Measurements from ENCODE around the gene TRNP1. TPM values are rescaled to one million over a fixed set of nuclear protein-coding genes. Genes with fewer than 3 reads are reported as not detected.

The TRNP1 gene
- polyA plus RNA-seq, 1 experiment: 68.9 TPM

- CTCF ChIA-PET: interaction anchor here (0.7 to 9.9 kb wide), 4 partner anchors 34 to 100 kb away, joined by 3 to 109 read pairs (median 86); no protein-coding TSS in a partner anchor
- no peak for DNase-seq (ENCODE audit: low read depth)
- no peaks in the 10 kb centered on the region for H3K27me3 ChIP-seq (ENCODE audit: control insufficient read depth, insufficient read depth, low read length)
- POLR2A ChIA-PET: no interaction called here
- TF ChIP-seq, protein P1, sequence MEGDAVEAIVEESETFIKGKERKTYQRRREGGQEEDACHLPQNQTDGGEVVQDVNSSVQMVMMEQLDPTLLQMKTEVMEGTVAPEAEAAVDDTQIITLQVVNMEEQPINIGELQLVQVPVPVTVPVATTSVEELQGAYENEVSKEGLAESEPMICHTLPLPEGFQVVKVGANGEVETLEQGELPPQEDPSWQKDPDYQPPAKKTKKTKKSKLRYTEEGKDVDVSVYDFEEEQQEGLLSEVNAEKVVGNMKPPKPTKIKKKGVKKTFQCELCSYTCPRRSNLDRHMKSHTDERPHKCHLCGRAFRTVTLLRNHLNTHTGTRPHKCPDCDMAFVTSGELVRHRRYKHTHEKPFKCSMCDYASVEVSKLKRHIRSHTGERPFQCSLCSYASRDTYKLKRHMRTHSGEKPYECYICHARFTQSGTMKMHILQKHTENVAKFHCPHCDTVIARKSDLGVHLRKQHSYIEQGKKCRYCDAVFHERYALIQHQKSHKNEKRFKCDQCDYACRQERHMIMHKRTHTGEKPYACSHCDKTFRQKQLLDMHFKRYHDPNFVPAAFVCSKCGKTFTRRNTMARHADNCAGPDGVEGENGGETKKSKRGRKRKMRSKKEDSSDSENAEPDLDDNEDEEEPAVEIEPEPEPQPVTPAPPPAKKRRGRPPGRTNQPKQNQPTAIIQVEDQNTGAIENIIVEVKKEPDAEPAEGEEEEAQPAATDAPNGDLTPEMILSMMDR (IDR thresholded peaks at IDR 0.05; ENCODE audit: insufficient read depth, low read depth, low read length): no peak
- peaks cover 5% of the 10 kb centered on the region for H3K36me3 ChIP-seq (ENCODE audit: control insufficient read depth, insufficient read depth, low read length)
- H3K4me3 ChIP-seq (ENCODE audit: low read depth, low read length): no peak overlapping the region
Observed at GRCh38 chr1:27000817-27001460, 7.4 kb downstream of the TRNP1 start.

DNA sequence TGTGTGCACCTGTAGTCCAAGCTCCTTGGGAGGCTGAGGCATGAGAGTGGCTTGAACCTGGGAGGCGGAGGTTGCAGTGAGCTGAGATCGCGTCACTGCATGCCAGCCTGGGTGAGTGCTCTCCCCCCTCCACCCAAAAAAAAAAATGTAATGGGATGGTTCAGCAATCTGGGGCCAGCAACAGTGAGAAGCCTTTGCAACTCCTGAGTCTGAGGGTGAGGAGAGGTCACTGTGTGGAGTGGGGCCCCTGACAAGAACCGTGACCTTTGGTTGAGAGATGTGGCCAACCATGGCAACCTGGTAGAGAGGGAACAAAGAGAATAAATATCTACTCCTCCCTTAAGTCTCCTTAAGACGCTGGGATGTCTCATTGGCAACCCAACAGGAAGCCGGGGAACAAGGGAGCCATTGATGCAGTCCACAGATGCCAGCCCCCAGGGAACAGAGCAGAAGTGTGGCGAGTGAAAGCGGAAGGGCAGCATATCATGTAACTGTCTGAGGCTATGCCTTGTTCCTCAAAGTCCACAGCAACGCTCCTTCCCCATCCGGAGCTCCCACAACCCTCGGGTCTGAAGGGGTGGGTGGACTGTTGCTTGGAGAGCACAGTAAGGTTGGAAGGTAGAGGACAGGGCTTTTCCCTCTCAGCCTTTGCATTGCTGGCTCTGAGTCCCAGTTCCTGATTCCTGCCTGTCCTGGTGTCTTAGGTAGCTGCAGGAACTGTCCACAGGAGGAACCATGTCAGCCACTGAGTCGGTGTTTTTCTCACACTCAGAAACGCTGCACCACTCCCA lies 8.3 kb downstream of the TRNP1 start:
- Histone ChIP-seq H3K27me3 (ENCODE audit: control insufficient read depth, insufficient read depth, low read length) (no peaks in the 10 kb centered on the region), H3K36me3 (ENCODE audit: control insufficient read depth, insufficient read depth, low read length) (peaks cover 7% of the 10 kb centered on the region), H3K4me3 (ENCODE audit: low read depth, low read length) (no peak overlapping the region)
- ChIA-PET POLR2A (interaction anchor here (0.7 kb wide), 1 partner anchor 19 kb away, joined by 3 read pairs; no protein-coding TSS in a partner anchor), CTCF (interaction anchor here (1.0 to 9.9 kb wide), 5 partner anchors 35 to 97 kb away, joined by 3 to 109 read pairs (median 74); no protein-coding TSS in a partner anchor)
- TF ChIP-seq, protein P1 (IDR thresholded peaks at IDR 0.05; ENCODE audit: insufficient read depth, low read depth, low read length): no peak
- DNase-seq (ENCODE audit: low read depth): no peak

GRCh38 chr1:27003745-27004470 lies 10.4 kb downstream of the TRNP1 start:
- TF ChIP-seq, protein P1 (IDR thresholded peaks at IDR 0.05; ENCODE audit: insufficient read depth, low read depth, low read length): no peak
- ChIA-PET CTCF (interaction anchor here (0.6 to 1.3 kb wide), 4 partner anchors 36 to 296 kb away, joined by 3 to 5 read pairs (median 4); no protein-coding TSS in a partner anchor), POLR2A (no interaction called here)
- DNase-seq (ENCODE audit: low read depth): no peak
- Histone ChIP-seq H3K27me3 (ENCODE audit: control insufficient read depth, insufficient read depth, low read length) (no peaks in the 10 kb centered on the region), H3K36me3 (ENCODE audit: control insufficient read depth, insufficient read depth, low read length) (peaks cover 7% of the 10 kb centered on the region), H3K4me3 (ENCODE audit: low read depth, low read length) (no peak overlapping the region)

DNA sequence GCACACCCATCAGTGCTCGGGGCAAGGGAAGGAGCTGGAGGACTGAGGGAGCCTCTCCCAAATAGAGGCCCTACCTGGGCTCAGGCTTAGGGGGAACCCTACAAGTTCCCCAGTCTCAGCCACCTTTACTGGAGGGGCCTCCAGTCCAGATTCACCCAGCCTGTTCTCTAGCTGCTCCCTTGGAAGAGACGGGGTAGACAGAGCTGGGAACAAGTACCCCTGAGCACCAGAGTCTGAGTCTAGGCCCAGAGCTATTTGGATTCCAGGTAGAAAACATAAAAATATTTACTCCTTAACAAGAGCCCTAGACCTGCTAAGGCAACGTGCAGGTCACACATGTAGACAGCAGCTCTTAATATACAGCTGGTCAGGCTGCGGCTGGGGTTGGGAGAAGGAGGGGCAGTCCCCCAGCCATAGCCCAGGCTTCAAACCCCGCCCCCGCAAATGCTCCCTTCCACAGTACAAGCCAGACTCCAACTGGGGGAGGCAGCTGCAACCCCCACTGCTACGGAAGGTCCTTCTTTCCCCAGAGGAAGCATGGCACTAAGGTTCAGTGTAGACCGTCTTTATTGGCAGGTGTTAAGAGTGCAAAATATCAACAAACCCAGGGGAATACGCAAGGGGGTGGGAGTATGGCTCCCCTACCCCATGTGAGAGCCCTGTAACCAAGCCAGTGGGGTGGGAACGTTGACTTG lies 11.1 kb downstream of the TRNP1 start:
- POLR2A ChIA-PET: no interaction called here
- H3K4me3 ChIP-seq (ENCODE audit: low read depth, low read length): no peak overlapping the region
- peaks cover 7% of the 10 kb centered on the region for H3K36me3 ChIP-seq (ENCODE audit: control insufficient read depth, insufficient read depth, low read length)
- no peak for DNase-seq (ENCODE audit: low read depth)
- CTCF ChIA-PET: interaction anchor here (1.0 to 1.3 kb wide), 3 partner anchors 37 to 295 kb away, joined by 3 to 5 read pairs (median 3); no protein-coding TSS in a partner anchor
- H3K27me3 ChIP-seq (ENCODE audit: control insufficient read depth, insufficient read depth, low read length): no peaks in the 10 kb centered on the region
- TF ChIP-seq, protein P1 (IDR thresholded peaks at IDR 0.05; ENCODE audit: insufficient read depth, low read depth, low read length): no peak

Data from BJ (cell line).